Esophagus squamous epithelium (tissue), 5 donors: ENCODE data around the gene PRKN. TPM values are rescaled to one million over a fixed set of nuclear protein-coding genes. Genes with fewer than 3 reads are reported as not detected.

ENCODE experiments used
- DNase-seq: peaks from one replicate; lab custom pipeline; 2025; lab: John Stamatoyannopoulos, UW
- H3K27ac ChIP-seq, 4 donors: fragments of 200-600 bp; sonication (generic); one replicate each; pipeline ENCODE4 v1.5.1; 2016 to 2019; ENCODE audit warnings: mild to moderate bottlenecking in 1 of 4
- H3K27me3 ChIP-seq, 4 donors: fragments of 200-600 bp; sonication (generic); 1 replicate in 3 of 4; 2 replicates in 1 of 4; pipeline versions ENCODE4 v1.5.1 to v1.6.0; 2017 to 2021; ENCODE audit warnings: antibody characterized with exemption in 1 of 4
- H3K36me3 ChIP-seq, 3 donors: fragments of 200-600 bp; sonication (generic); one replicate each; pipeline ENCODE4 v1.5.1; 2016 to 2019
- H3K4me1 ChIP-seq, 3 donors: fragments of 200-600 bp; sonication (generic); one replicate each; pipeline ENCODE4 v1.5.1; 2017 to 2019
- H3K4me3 ChIP-seq, 4 donors: fragments of 200-600 bp; sonication (generic); 1 replicate in 3 of 4; 2 replicates in 1 of 4; pipeline ENCODE4 v1.5.1; 2016 to 2019; ENCODE audit warnings: mild to moderate bottlenecking in 2 of 4, moderate library complexity in 1 of 4
- H3K9me3 ChIP-seq, 3 donors: fragments of 200-600 bp; sonication (generic); one replicate each; pipeline ENCODE4 v1.5.1; 2016 to 2019
- POLR2A ChIP-seq, 4 donors: fragments of 450-650 bp; IDR thresholded peaks; one replicate each; pipeline ENCODE4 v1.6.1; 2017; ENCODE audit warnings: antibody characterized with exemption in 4 of 4, mild to moderate bottlenecking in 4 of 4, moderate library complexity in 3 of 4
- WGBS, 2 donors: methylation state at CpG; one replicate each; pipeline ENCODE4 v1.1.5; 2018; 5-methylcytosine and 5-hydroxymethylcytosine counted together
- intact Hi-C: fragments of 100-400 bp; cut with DNase I; formaldehyde crosslinking; loops from one replicate; pipeline ENCODE4 v1.15.0; 2022
- total RNA-seq, 4 donors: library from RNA; depleted of rRNA; stranded (reverse); fragments of >200 nt; gene quantifications; one replicate each; pipeline ENCODE4 v1.1.0, GENCODE V29; 2016
- TF ChIP-seq, protein P1 (sequence below), 6 experiments: fragments of 450-650 bp in 4 of 6; fragments of 200-600 bp in 2 of 6; sonication (generic) in 2 of 6; IDR thresholded peaks; one replicate each; pipeline ENCODE4 v1.5.1; 2016 to 2019; ENCODE audit warnings: antibody characterized with exemption in 6 of 6, mild to moderate bottlenecking in 4 of 6, moderate library complexity in 4 of 6
- donor health status: DM: yes; HTN: yes; CAD: no.

The PRKN gene
- total RNA-seq, 4 donors from 2014 or later, result 0.70 to 5.5 (median 2.2) TPM

DNA sequence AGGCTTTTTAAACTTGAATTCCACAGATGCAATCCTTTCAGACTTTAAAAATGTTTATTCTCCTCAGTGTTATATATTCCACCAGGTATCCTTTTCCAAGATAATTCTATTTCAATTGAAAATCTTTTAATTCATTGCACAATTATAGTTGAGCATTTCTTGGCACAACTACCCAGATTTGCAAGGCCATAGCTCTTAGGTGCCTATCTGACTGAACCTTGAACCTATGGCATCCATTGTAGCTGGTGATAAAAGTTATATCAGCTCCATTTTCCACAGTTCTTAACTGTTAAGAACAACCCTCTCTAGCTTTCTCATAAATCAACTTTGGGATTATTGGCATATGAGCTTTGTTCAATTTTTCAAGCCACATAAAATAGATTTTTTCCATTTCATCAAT, 42.6 kb upstream of the PRKN start:
- Histone ChIP-seq H3K36me3 (no peaks in the 10 kb centered on the region), H3K4me1 (no peaks in the 10 kb centered on the region), H3K9me3 (no peaks in the 10 kb centered on the region), H3K27me3 (no peaks in the 10 kb centered on the region), H3K27ac (no peak overlapping the region), H3K4me3 (no peak overlapping the region)
- no peak for TF ChIP-seq POLR2A (IDR thresholded peaks at IDR 0.05)
- TF ChIP-seq, protein P1, sequence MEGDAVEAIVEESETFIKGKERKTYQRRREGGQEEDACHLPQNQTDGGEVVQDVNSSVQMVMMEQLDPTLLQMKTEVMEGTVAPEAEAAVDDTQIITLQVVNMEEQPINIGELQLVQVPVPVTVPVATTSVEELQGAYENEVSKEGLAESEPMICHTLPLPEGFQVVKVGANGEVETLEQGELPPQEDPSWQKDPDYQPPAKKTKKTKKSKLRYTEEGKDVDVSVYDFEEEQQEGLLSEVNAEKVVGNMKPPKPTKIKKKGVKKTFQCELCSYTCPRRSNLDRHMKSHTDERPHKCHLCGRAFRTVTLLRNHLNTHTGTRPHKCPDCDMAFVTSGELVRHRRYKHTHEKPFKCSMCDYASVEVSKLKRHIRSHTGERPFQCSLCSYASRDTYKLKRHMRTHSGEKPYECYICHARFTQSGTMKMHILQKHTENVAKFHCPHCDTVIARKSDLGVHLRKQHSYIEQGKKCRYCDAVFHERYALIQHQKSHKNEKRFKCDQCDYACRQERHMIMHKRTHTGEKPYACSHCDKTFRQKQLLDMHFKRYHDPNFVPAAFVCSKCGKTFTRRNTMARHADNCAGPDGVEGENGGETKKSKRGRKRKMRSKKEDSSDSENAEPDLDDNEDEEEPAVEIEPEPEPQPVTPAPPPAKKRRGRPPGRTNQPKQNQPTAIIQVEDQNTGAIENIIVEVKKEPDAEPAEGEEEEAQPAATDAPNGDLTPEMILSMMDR (IDR thresholded peaks at IDR 0.05), result no peak
- DNase-seq, result no peak
- intact Hi-C loops, result no loop called here

DNA sequence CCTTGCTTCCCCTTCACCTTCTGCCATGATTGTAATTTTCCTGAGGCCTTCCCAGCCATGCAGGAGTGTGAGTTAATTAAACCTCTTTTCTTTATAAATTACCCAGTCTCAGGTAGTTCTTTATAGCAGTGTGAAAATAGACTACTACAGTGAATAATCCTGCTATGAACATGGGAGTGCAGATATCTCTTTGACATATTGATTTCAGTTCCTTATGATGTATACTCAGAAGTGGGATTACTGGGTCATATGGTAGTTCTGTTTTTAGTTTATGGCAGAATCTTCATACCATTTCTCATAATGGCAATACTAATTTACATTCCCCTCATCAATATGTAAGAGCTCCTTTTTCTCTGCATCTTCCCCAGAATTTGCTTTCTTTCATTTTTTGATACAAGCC, 26.2 kb upstream of the PRKN start:
- no peak for TF ChIP-seq POLR2A (IDR thresholded peaks at IDR 0.05)
- TF ChIP-seq, protein P1 (IDR thresholded peaks at IDR 0.05), result no peak
- H3K4me1 ChIP-seq, result no peaks in the 10 kb centered on the region
- DNase-seq, result no peak
- no peak overlapping the region for H3K4me3 ChIP-seq
- no peaks in the 10 kb centered on the region for H3K27me3 ChIP-seq
- no peak overlapping the region for H3K27ac ChIP-seq
- no peaks in the 10 kb centered on the region for H3K36me3 ChIP-seq
- intact Hi-C loops, result no loop called here
- no peaks in the 10 kb centered on the region for H3K9me3 ChIP-seq

DNA sequence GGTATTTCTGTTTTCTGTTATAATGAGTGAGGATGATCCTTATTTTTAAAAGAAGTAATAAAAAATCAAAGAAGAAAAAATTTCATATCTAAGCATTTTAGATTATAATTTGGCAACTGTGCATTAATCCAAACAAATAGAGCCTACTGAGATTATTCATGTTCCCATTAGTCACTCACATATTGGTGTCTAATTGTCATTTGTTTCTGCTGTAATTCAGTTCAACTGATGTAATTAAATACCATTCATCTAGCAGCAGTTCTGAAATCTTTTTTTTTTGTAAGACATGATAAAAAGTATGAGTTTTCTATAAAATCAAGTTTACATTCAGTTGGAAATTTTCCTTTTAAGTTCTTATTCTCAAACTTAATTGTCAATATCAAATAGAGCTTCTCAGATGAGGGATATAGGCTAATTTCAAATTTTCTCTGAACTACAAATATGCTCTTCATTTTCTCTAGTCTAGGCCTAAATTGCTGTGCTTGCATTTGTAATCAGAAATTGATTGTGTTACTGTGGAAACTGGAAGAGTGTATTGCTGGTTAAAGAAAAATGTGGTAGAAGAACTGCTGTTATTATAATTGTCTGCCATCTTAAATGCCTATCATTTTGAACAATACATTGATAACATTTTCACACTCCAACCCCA, 23.8 kb upstream of the PRKN start:
- Histone ChIP-seq H3K4me3 (no peak overlapping the region), H3K9me3 (no peaks in the 10 kb centered on the region), H3K36me3 (no peaks in the 10 kb centered on the region), H3K27ac (no peak overlapping the region), H3K4me1 (no peaks in the 10 kb centered on the region), H3K27me3 (no peaks in the 10 kb centered on the region)
- DNase-seq, result no peak
- TF ChIP-seq, protein P1 (IDR thresholded peaks at IDR 0.05), result no peak
- no peak for TF ChIP-seq POLR2A (IDR thresholded peaks at IDR 0.05)
- intact Hi-C loops, result no loop called here

DNA sequence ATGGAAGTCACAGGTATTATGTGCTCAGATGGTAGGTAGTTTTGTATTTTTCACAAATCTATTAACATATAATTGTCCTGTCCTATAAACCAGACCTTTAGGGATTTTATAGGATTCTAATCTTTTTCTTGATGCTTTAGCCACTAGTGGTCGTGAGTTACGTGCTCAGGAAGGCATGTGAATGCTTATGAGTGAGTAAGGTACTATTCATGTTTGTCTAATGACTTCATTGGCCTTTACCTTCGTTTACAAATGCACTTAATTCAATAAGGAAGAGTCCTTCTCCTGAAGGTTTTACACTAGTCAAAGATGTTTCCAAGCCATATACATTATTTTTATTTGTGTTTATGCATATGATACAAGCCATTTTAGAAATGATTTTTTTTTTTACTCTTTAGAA, 23.2 kb upstream of the PRKN start:
- intact Hi-C loops, result no loop called here
- WGBS, 2 donors, result 30 to 32% methylated on average over 3 of the region's 3 CpGs
- H3K4me1 ChIP-seq, result no peaks in the 10 kb centered on the region
- TF ChIP-seq, protein P1 (IDR thresholded peaks at IDR 0.05), result no peak
- no peak for TF ChIP-seq POLR2A (IDR thresholded peaks at IDR 0.05)
- DNase-seq, result no peak
- H3K27me3 ChIP-seq, result no peaks in the 10 kb centered on the region
- H3K4me3 ChIP-seq, result no peak overlapping the region
- no peaks in the 10 kb centered on the region for H3K36me3 ChIP-seq
- H3K9me3 ChIP-seq, result no peaks in the 10 kb centered on the region
- no peak overlapping the region for H3K27ac ChIP-seq

DNA sequence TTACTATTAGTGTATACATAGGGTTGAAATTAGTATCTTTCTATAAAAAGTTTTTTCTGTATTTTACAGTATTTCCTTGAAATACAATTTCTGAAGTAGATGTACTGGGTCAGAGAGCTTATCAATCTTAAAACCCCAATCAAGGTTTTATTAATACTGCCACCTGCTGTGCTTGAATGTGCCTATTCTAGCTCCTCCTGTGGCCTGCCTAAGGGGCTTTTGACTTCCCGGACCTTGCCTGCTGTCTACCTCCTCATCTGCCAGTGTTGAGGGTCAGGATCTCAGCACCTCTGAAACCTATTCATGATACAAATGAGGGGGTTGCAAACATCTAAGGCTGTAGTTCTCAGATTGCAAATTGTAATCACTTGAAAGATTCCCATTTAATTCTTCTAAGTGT, 9.4 kb upstream of the PRKN start:
- intact Hi-C loops, result no loop called here
- Histone ChIP-seq H3K4me1 (no peaks in the 10 kb centered on the region), H3K27me3 (no peaks in the 10 kb centered on the region), H3K36me3 (no peaks in the 10 kb centered on the region), H3K4me3 (no peak overlapping the region), H3K27ac (no peak overlapping the region), H3K9me3 (no peaks in the 10 kb centered on the region)
- TF ChIP-seq, protein P1 (IDR thresholded peaks at IDR 0.05), result peak in 2 of 6 experiments; percentile 12 to 39
- TF ChIP-seq POLR2A (IDR thresholded peaks at IDR 0.05), result no peak
- DNase-seq, result no peak
- 8 to 25% methylated on average over 1 of the region's 1 CpG for WGBS, 2 donors
